Measurements from ENCODE around the gene TCP11L2. TPM values are rescaled to one million over a fixed set of nuclear protein-coding genes. Genes with fewer than 3 reads are reported as not detected.

The TCP11L2 gene
- total and polyA plus RNA-seq, 9 of the 15 experiments (the other 6 are each of a cell fraction or from before 2014, with no cell fraction given), result 0.39 to 4.5 (median 1.3) TPM

DNA sequence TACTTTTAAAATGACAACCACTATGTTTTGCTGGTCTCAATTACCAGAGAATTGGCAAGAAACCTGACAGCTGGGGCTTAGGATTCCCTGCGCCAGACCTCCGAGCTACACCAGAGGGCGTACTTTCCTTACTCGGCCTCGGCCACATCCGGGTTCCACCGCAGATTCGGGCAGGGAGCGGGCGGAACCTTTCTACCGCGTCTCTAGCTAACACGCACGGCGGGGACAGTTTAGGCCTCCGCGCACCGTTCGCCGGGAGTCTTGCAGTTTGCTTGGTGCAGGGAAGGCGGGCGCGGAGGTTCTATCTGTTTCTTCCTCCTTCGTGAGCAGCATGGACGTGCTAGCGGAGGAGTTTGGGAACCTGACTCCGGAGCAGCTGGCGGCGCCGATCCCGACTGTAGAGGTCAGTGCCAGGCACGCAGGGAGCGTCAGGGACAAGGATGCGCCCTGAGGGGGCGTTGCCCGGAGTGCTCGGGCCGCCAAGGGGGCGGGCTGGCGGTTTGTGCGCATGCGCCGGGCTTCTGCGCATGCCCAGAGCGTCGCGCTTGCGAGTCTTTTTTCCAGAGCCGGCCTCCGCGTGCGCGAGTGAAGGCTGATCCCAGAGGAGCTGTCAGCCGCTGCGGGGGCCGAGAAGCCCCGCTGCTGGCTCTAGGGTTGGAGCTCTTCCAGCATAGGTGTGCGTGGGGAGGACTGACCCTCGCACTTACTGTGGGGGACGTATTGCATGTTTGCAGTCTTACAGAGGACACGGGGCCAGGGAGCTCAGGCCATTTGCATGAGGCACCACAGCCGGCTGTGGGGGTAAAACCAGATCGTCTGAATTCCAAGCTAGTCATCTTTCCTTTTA is 55.2 kb downstream of the TCP11L2 start, which contains the start of gene POLR3B (continued):
- no peak for TF ChIP-seq PPARD (CRISPR knock-in tag; IDR thresholded peaks at IDR 0.05)
- TF ChIP-seq ZNF24 (IDR thresholded peaks at IDR 0.05), result peak; percentile 59
- TF ChIP-seq, protein P1, sequence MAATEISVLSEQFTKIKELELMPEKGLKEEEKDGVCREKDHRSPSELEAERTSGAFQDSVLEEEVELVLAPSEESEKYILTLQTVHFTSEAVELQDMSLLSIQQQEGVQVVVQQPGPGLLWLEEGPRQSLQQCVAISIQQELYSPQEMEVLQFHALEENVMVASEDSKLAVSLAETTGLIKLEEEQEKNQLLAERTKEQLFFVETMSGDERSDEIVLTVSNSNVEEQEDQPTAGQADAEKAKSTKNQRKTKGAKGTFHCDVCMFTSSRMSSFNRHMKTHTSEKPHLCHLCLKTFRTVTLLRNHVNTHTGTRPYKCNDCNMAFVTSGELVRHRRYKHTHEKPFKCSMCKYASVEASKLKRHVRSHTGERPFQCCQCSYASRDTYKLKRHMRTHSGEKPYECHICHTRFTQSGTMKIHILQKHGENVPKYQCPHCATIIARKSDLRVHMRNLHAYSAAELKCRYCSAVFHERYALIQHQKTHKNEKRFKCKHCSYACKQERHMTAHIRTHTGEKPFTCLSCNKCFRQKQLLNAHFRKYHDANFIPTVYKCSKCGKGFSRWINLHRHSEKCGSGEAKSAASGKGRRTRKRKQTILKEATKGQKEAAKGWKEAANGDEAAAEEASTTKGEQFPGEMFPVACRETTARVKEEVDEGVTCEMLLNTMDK (IDR thresholded peaks at IDR 0.05; ENCODE audit: borderline replicate concordance, insufficient read depth, low read depth, low read length, poor library complexity, severe bottlenecking), result peak; percentile 96
- no peak for TF ChIP-seq ZFP1 (CRISPR knock-in tag; IDR thresholded peaks at IDR 0.05)
- peak; percentile 88 for TF ChIP-seq TAF9B (IDR thresholded peaks at IDR 0.05; ENCODE audit: partially characterized antibody)
- TF ChIP-seq, protein P2, sequence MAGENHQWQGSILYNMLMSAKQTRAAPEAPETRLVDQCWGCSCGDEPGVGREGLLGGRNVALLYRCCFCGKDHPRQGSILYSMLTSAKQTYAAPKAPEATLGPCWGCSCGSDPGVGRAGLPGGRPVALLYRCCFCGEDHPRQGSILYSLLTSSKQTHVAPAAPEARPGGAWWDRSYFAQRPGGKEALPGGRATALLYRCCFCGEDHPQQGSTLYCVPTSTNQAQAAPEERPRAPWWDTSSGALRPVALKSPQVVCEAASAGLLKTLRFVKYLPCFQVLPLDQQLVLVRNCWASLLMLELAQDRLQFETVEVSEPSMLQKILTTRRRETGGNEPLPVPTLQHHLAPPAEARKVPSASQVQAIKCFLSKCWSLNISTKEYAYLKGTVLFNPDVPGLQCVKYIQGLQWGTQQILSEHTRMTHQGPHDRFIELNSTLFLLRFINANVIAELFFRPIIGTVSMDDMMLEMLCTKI (IDR thresholded peaks at IDR 0.05; ENCODE audit: partially characterized antibody), result no peak
- TF ChIP-seq, protein P3, sequence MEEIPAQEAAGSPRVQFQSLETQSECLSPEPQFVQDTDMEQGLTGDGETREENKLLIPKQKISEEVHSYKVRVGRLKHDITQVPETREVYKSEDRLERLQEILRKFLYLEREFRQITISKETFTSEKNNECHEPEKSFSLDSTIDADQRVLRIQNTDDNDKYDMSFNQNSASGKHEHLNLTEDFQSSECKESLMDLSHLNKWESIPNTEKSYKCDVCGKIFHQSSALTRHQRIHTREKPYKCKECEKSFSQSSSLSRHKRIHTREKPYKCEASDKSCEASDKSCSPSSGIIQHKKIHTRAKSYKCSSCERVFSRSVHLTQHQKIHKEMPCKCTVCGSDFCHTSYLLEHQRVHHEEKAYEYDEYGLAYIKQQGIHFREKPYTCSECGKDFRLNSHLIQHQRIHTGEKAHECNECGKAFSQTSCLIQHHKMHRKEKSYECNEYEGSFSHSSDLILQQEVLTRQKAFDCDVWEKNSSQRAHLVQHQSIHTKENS (CRISPR knock-in tag; IDR thresholded peaks at IDR 0.05), result no peak
- TF ChIP-seq GTF2F1 (IDR thresholded peaks at IDR 0.05; ENCODE audit: low read depth, low read length), result no peak
- TF ChIP-seq ELF1 (tag; IDR thresholded peaks at IDR 0.05), result peak; percentile 92
- TF ChIP-seq RBFOX2 (IDR thresholded peaks at IDR 0.05; ENCODE audit: low read depth, low read length), result peak; percentile 97
- TF ChIP-seq, protein P4, sequence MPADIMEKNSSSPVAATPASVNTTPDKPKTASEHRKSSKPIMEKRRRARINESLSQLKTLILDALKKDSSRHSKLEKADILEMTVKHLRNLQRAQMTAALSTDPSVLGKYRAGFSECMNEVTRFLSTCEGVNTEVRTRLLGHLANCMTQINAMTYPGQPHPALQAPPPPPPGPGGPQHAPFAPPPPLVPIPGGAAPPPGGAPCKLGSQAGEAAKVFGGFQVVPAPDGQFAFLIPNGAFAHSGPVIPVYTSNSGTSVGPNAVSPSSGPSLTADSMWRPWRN (IDR thresholded peaks at IDR 0.05; ENCODE audit: low read depth), result no peak
- TF ChIP-seq, protein P5, sequence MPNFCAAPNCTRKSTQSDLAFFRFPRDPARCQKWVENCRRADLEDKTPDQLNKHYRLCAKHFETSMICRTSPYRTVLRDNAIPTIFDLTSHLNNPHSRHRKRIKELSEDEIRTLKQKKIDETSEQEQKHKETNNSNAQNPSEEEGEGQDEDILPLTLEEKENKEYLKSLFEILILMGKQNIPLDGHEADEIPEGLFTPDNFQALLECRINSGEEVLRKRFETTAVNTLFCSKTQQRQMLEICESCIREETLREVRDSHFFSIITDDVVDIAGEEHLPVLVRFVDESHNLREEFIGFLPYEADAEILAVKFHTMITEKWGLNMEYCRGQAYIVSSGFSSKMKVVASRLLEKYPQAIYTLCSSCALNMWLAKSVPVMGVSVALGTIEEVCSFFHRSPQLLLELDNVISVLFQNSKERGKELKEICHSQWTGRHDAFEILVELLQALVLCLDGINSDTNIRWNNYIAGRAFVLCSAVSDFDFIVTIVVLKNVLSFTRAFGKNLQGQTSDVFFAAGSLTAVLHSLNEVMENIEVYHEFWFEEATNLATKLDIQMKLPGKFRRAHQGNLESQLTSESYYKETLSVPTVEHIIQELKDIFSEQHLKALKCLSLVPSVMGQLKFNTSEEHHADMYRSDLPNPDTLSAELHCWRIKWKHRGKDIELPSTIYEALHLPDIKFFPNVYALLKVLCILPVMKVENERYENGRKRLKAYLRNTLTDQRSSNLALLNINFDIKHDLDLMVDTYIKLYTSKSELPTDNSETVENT (CRISPR knock-in tag; IDR thresholded peaks at IDR 0.05), result 0 out of 2 replicates have a peak, but pooled peaks have one; percentile 13
- no peak for TF ChIP-seq GATAD2A (IDR thresholded peaks at IDR 0.05)
